ENCODE data around the gene GLT8D2.

DNA sequence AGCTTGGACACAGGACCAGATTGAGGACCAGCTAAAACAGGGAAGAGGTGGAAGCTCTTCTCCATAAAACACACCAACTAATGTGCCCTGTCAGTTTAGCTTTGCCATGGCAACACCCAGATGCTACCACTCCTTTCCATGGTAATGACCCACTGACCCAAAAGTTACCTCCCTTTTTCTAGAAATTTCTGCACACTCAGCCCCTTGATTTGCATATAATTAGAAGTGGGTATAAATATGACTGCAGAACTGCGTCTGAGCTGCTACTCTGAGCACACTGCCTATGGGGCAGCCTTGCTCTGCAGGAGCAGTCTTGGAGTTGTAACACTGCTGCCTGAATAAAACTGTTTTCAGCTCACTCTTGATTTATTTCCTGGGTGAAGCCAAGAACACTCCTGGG is 87.5 kb downstream of the GLT8D2 start:
- TF ChIP-seq POLR2AphosphoS5 (IDR thresholded peaks at IDR 0.05): no peak
- TF ChIP-seq EP300 (IDR thresholded peaks at IDR 0.05): no peak
